Measurements from ENCODE around the gene MTLN. TPM values are rescaled to one million over a fixed set of nuclear protein-coding genes. Genes with fewer than 3 reads are reported as not detected.
"Not testable (repeated sequence)": the region's sequence is repeated elsewhere in the genome, so short reads cannot be mapped to it uniquely, and the experiment has no call there.

Gene MTLN
- total RNA-seq, 2 donors from 2014 or later: 91.3 to 106 TPM

DNA sequence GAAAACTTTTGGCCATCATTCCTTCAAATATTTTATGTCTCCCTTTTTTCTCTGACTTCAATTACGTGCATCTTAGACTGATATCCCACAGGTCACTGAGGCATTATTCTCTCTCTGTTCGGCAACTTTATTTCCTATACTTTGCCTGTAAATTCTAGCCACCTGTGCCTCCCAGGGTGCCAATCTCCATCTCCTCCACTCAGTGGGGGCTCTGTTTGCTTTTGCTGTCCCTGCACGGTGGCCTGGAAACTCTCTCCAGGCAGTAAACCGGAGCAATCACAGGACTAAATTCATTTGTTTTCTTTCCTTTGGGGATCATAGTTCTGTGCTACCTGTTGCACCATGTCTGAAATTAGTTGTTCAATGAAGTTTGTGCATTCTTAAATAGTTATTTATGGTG, 9.6 kb upstream of the MTLN start:
- Histone ChIP-seq H3K27ac (no peak overlapping the region), H3K9me3 (no peaks in the 10 kb centered on the region), H3K4me3 (no peak overlapping the region), H3K4me1 (ENCODE audit: control insufficient read depth in 1 of 2, low read depth in 2 of 2) (no peaks in the 10 kb centered on the region), H3K27me3 (replicated peaks; ENCODE audit: insufficient read depth) (no peaks in the 10 kb centered on the region), H3K36me3 (no peaks in the 10 kb centered on the region)
- TF ChIP-seq, protein P1, sequence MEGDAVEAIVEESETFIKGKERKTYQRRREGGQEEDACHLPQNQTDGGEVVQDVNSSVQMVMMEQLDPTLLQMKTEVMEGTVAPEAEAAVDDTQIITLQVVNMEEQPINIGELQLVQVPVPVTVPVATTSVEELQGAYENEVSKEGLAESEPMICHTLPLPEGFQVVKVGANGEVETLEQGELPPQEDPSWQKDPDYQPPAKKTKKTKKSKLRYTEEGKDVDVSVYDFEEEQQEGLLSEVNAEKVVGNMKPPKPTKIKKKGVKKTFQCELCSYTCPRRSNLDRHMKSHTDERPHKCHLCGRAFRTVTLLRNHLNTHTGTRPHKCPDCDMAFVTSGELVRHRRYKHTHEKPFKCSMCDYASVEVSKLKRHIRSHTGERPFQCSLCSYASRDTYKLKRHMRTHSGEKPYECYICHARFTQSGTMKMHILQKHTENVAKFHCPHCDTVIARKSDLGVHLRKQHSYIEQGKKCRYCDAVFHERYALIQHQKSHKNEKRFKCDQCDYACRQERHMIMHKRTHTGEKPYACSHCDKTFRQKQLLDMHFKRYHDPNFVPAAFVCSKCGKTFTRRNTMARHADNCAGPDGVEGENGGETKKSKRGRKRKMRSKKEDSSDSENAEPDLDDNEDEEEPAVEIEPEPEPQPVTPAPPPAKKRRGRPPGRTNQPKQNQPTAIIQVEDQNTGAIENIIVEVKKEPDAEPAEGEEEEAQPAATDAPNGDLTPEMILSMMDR (IDR thresholded peaks at IDR 0.05): no peak
- no peak for DNase-seq (ENCODE audit: low spot score)
- no peak for ATAC-seq (ENCODE audit: insufficient number of reproducible peaks, low FRiP score, low read depth)

DNA sequence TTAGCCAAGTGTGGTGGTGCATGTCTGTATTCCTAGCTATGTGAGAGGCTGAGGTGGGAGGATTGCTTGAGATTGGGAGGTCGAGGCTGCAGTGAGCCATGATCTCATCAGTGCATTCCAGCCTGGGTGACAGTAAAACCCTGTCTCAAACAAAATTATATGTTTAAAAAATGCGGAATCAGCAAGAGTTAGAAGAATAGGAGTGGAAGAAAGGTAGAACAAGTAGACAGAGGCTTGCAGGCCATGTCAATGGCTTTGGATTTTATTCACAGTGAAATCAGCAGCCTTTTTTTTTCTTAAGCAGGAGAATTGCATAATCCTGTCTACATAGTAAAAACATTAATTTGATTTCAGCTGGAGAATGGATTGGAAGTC, 7.8 kb upstream of the MTLN start:
- TF ChIP-seq, protein P1 (IDR thresholded peaks at IDR 0.05): no peak
- no peak overlapping the region for H3K27ac ChIP-seq
- H3K27me3 ChIP-seq (replicated peaks; ENCODE audit: insufficient read depth): no peaks in the 10 kb centered on the region
- no peaks in the 10 kb centered on the region for H3K36me3 ChIP-seq
- no peak overlapping the region for H3K4me3 ChIP-seq
- H3K9me3 ChIP-seq: no peaks in the 10 kb centered on the region
- ATAC-seq (ENCODE audit: insufficient number of reproducible peaks, low FRiP score, low read depth) (no peak), DNase-seq (ENCODE audit: low spot score) (no peak)
- H3K4me1 ChIP-seq (ENCODE audit: control insufficient read depth in 1 of 2, low read depth in 2 of 2): no peaks in the 10 kb centered on the region

DNA sequence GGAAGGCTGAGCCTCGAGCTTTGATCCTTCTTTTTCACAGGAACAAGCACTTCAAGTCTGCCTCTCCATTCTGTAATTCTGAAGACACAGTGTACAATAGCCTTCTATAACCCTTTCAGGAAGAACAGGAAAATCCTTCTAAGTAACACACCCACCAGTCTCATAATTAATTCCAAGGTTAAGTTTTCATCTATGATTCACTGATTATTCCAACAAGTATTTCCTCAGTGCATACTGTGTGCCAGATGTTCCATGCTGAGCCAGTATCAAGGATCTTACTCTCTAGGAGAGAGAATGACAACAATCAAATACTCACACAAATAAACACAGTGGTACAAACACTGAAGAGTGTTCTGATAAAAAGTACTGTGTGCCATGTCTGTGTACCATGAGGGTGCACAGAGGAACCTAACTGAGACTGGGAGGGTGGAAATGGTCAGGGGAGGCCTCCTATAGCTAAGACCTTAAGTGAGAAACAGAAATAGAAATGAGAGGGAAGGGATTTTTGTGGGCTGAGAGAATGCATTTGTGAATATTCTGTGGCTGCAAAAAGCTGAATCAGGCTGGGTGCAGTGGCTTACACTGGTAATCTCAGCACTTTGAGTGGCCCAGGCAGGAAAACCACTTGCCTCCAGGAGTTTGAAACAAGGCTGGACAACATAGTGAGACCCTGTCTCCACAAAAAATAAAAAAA, 7.3 kb upstream of the MTLN start:
- Histone ChIP-seq H3K27ac (no peak overlapping the region), H3K36me3 (no peaks in the 10 kb centered on the region), H3K27me3 (replicated peaks; ENCODE audit: insufficient read depth) (no peaks in the 10 kb centered on the region), H3K4me3 (no peak overlapping the region), H3K4me1 (ENCODE audit: control insufficient read depth in 1 of 2, low read depth in 2 of 2) (no peaks in the 10 kb centered on the region), H3K9me3 (no peaks in the 10 kb centered on the region)
- ATAC-seq (ENCODE audit: insufficient number of reproducible peaks, low FRiP score, low read depth) (no peak), DNase-seq (ENCODE audit: low spot score) (no peak)
- TF ChIP-seq, protein P1 (IDR thresholded peaks at IDR 0.05): no peak

DNA sequence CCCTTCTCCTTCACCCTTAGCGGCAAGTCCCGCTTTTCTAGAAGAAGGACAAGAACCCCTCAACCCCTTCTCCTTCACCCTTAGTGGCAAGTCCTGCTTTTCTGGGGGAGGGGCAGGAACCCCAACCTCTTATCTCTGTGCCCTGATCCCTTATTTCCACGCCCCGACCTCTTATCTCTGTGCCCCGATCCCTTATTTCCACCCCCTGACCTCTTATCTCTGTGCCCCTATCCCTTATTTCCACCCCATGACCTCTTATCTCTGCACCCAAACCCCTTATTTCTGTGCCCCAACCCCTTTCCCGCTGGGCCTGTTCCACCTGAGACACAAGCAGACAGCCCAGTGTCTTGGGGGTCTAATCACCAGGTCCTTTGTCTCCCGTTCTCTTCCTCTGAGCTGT, 6.5 kb upstream of the MTLN start:
- not testable (repeated sequence) for H3K9me3 ChIP-seq; H3K36me3 ChIP-seq; H3K4me3 ChIP-seq; DNase-seq (ENCODE audit: low spot score); H3K27me3 ChIP-seq (replicated peaks; ENCODE audit: insufficient read depth); H3K4me1 ChIP-seq (ENCODE audit: control insufficient read depth in 1 of 2, low read depth in 2 of 2); ATAC-seq (ENCODE audit: insufficient number of reproducible peaks, low FRiP score, low read depth); H3K27ac ChIP-seq

DNA sequence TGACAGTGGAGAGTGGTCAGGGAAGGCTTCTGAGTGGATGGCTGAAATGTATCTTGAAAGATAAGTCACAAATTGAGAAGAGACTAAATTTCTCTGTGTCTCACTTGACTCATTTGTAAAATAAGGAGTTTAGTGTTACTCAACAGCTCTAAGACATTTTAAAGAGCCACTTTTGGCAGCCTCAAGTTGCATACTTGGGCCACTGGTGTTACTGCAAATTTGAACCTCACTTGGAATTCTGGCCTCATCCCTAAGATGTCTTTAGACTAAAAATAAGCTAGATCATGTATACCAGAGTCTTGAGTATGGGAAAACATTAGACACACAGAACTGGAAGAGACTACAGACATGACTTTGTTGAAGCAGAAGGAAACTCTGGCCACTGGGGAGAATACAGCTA, 4.5 kb upstream of the MTLN start:
- H3K27ac ChIP-seq: no peak overlapping the region
- no peak for DNase-seq (ENCODE audit: low spot score)
- no peak for ATAC-seq (ENCODE audit: insufficient number of reproducible peaks, low FRiP score, low read depth)

More for the DNA sequence above, 4.5 kb upstream of the MTLN start:
- TF ChIP-seq, protein P1 (IDR thresholded peaks at IDR 0.05): no peak
- Histone ChIP-seq H3K27me3 (replicated peaks; ENCODE audit: insufficient read depth) (no peaks in the 10 kb centered on the region), H3K9me3 (no peaks in the 10 kb centered on the region), H3K4me3 (no peak overlapping the region), H3K36me3 (no peaks in the 10 kb centered on the region), H3K4me1 (ENCODE audit: control insufficient read depth in 1 of 2, low read depth in 2 of 2) (peaks cover 0 to under 1% of the 10 kb centered on the region in 2 donors)

Measured in thoracic aorta (tissue), 2 donors.